RCC 7860 (cell line): Measurements from ENCODE around the gene HCN2.
"Not testable (repeated sequence)": the region's sequence is repeated elsewhere in the genome, so short reads cannot be mapped to it uniquely, and the experiment has no call there.

ENCODE experiments used
- DNase-seq: peaks from one replicate; pipeline ENCODE4 v3.0.0-alpha.2; 2015; ENCODE audit warnings: low spot score
- FAIRE-seq: peaks from 2 replicates; lab custom pipeline; 2012; peaks lifted over from hg19 to GRCh38; lab: Jason Lieb, UNC

Gene HCN2

DNA sequence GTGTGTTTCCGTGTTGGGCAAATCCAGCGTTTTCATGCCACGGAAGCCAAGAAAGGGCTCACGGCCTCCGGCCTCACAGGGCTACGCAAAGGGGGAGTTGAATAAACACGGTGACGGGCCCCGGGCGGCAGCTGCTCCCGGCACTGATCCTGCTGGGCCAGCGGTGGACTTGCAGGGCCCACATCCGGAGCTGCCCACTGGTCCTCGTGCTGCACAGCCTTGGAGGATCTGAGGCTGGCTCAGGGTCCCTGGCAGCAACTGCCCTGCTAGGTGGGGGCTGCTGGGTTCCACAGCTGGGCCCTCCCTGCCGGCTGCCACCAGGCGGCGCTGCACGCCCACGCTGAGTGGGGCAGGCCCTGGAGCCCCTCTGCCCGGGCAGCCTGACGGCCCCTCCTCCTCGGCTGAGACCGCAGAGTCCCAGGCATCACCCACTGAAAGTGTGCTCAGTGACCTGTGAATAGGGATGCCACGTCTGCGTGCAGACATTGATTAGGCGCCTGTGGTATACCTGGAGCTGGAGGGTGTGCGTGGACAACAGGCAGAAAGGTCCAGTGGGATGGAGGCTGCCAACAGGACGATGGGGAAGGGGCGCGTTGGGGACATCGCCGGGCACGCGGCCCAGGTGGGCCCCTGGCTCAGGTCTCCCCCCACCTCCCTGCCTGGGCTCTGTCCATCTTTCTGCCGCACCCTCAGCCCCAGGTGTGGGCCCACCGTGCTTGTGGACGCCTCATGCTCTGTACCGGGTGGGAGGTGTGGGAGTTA lies 5.3 kb upstream of the HCN2 start:
- FAIRE-seq: no peak
- no peak for DNase-seq

DNA sequence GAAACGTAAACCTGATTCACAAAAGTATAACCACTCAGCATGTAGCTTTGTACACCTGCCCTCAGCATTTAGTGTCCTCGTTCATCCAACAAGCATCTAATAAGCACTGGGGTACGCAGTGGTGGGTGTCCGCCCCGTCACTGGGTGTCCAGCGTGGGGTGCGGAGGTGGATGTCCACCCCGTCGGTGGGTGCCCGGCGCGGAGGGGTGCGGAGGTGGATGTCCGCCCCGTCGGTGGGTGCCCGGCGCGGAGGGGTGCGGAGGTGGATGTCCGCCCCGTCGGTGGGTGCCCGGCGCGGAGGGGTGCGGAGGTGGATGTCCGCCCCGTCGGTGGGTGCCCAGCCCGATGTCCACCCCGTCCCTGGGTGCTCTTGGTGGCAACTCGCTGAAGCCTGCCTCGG lies 4.5 kb upstream of the HCN2 start:
- not testable (repeated sequence) for DNase-seq, FAIRE-seq

DNA sequence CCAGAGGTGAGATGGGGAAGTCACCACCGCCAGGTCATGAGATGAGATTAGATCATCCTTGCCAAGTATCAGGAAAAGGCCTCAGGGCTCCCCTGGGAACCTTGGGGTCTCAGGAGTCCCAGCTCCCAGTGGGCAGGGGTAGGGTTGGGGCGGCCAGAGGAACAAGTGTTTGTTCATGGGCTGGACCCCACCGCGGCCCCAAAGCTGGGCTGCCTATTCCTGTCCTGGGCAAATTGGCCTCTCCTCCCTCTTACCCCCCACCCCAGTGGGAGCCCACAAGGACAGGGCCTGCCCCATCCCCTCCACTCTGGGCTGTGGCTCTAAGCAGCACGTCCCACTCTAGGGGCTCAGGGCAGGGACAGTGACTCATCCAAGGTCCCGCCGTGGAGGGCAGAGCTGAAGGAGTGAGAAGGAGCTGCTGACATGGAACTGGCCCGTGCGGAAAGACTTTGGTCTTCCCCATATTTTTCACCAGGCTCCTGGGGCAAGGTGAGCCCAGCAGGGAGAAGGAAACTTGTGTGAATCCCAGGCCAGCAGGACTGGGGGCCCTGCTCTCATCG lies 4.0 kb upstream of the HCN2 start:
- FAIRE-seq: no peak
- peak; percentile 32 for DNase-seq

DNA sequence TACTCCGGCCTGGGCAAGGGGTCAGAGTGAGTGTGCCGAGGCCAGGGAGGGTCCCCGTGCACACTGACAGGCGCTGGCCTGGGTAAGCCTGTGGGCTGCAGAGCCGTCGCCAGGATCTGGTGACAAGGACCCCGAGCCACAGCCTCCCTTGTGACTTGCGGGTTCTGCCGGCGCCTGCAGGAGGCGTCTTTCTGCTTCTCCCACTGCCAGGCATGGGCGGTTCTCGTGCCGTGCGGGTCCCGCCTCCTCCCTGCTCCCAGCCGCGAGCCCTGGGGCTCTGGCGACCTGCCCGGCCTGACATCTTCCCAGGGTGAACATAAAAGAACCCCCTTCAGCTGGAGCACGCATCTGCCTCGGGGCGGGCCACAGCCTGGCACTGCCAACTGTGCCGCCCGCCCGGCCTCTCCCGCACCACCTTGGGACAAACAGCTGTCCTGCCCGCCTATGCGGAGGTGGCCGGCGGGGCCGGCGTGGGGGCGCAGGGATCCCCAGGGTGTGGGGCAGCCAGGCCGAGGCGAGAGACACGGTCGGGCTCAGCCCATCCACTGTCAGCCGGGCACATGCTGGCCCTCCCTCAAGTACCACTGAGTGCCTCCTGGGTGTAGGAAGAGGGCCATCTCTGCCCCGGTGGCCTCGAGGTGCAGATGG lies 1.5 kb upstream of the HCN2 start:
- FAIRE-seq (no peak), DNase-seq (peak; percentile 58)

DNA sequence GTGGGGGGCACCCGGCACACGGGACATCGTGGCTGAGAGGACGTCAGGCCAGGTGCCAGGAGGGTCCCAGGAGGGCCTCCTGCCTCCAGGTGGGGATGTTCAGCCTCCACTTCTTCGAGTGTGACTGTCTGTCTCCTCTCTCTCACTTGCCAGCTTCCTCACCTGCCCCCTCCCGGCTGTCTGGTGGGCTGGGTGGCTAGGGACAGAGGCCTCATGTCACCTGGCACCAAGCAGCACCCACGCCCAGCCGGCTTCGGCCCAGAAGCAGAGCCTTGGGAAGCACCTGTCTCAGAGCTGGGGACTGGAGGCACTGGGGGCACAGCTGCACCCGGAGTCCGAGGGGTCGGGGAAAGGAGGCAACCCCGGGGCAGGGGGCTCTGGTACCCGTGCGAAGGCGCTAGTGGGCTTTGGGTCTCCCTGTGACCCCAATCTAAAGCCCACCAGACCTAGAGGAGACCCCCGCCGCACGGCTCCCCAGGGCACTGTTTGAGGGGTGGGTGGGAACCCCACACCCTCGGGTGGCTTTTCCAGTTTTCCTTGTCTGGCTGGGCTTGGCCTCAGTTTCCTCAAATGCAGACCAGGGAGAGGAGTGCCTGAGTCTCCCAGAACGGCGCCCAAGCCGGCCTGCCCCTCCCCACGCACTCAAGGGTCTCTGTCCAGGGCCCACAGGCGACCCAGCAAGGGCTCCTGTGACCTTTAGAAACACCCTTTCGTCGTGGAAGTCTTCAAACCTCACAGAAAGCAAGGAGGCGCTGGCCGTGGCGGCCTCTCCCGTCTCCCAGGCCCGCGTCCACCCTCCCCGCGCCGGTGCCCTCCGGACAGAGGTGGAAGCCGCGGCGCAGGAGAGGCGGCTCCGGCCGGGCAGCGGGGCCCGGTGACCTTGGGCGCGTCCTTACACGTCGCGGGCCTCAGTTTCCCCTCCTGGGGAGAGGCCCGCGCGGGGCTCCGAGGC lies 664 bp upstream of the HCN2 start:
- DNase-seq: no peak
- FAIRE-seq: no peak

DNA sequence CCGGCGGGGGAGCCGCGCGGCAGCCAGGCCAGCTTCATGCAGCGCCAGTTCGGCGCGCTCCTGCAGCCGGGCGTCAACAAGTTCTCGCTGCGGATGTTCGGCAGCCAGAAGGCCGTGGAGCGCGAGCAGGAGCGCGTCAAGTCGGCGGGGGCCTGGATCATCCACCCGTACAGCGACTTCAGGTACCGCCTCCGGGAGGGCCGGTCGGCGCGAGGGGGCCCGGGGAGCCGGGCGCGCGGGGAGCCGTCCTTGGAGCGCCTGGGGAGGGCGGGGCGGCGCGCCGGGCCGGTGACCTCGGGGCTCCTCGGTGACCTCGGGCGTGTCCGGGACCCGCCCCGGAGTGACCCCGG lies 690 bp downstream of the HCN2 start:
- DNase-seq (no peak), FAIRE-seq (no peak)

DNA sequence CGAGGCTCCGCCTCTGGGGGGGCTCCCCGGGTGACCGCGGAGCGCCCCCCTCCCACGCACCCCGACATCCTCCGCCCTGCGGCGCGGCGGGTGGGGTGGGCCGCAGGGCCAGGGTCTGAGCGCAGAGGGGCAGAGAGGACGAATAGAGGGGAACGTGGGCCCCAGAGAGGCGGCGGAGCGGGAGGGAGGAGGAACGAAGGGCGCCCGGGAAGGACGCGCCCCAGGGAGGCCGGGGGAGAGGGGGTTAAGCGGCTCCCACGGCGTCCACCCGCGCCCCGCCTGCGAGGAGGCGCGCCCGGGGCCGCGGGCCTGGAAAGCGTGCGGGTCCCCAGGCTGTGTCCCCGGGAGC lies 1.0 kb downstream of the HCN2 start:
- FAIRE-seq: no peak
- no peak for DNase-seq

DNA sequence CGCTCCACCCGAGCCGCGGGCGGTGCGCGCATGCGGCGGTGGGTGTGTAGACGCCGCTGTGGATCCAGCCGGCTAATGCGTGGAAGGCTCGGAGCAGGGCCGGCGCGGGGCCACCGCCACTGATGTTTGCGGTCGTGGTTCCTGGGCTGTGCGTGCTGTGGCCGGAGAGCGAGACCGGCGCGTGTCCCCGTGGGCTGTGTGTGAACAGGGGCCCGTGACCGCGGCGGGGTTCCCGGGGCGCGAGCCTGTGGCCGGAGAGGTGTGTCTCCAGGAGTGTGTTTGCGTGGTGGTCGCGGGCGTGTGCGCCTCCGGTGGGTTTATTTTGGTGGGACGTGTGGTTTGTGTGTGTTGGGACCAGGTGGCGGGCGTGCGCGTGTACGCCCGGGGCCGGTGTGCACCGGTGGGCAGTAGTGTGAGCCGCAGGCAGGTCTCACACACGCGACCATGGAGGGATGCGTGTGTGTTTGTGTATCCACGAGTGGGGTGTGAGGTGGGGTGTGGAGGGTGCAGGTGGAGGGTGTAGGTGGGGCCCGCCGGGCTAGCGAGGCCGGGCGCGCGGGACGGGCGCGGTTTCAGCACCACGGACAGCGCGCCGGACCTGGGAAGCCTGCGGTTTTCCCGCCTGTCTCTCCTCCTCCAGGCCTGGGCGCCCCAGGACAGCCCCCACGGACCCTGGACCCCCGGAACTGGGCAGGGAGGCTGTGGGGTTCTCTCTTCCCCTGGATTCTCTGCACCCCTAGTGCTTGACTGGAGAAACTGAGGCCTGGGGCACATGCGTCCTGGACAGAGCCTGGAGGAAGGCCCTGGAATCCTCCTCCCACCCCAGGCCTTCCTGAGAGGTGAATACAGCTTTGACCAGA lies 1.6 kb downstream of the HCN2 start:
- FAIRE-seq (no peak), DNase-seq (no peak)

DNA sequence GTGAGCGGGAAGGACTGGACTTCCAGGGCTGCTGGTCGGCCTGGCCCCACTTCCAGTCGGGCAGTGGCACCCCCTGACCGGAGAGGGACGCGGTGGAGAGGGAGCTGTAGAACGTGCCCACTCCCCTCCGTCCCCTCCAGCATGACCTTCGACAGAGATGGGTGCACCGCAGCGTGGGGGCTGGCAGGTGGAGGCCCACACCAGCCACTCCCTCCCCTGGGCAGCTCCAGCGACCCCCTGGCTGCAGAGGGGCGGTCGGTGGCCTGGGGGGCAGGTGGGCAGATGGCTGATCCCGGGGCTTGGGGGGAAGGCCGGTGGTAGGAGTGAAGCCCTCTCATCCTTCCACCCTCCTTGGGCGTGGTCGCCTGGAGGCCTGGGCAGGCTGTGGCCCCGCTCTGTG lies 2.4 kb downstream of the HCN2 start:
- no peak for FAIRE-seq
- no peak for DNase-seq

DNA sequence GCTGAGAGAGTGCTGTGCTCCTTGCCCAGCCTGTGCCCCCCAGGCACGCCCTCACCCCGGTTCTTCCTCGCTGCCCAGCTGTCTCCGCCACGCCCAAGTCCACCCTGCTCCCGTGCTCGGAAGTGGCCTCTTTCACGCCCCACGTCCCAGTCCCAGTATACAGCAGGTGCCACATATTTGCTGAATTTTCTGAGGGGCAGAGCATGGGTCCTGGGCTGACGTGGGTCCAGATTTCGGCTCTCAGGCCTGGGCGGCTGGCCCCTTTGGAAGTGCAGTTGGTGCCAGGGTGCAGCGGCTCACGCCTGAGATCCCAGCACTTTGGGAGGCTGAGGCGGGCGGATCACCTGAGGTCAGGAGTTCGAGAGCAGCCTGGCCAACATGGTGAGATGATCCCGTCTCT lies 3.4 kb downstream of the HCN2 start:
- no peak for FAIRE-seq

DNA sequence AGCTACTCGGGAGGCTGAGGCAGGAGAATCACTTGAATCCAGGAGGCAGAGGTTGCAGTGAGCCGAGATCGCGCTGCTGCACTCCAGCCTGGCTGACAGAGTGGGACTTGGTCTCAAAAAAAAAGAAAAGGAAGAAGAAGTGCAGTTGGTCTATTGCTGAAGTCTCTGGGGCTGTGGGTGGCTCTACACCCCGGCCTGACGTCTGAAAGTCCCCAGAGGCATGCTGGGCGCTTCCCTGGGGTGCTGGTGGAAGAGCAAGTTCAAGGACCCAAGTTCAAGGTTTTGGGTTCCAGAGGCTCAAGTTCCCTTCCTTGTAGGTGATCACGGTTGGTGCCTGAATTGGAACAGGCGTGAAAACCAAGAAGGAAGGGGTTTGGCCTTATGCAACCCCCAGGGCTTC lies 3.8 kb downstream of the HCN2 start:
- FAIRE-seq (no peak), DNase-seq (no peak)

More for the DNA sequence above, 3.4 kb downstream of the HCN2 start:
- no peak for DNase-seq

DNA sequence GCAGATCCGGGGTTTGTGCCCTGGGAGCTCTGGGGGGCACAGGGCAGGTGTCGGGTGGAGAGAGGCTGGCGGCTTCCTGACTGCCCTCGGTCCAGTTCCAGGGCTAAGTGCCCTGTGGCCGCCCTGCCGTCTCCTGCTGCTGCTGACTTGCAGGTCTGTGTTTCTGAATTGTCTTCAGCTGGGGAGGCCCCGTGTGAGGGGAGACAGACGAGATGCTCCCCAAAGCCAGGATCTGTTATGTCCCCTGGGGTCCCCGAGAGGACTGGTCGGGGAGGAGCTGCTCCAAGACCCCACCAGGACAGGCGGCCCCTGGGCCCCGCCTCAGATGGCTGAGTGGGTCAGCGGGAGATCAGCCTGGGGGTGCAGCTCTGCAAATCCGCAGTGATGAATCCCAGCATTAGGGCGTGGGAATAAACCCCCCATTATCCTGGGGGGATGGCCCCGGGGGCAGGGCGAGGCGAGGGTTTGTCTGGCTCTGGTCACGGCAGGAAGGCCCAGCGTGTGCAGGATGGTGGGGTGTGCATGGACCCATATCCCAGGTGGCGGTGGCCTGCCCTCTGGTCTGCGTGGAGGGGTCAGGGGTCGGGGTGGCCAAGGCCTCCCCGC lies 4.7 kb downstream of the HCN2 start:
- no peak for DNase-seq
- no peak for FAIRE-seq

DNA sequence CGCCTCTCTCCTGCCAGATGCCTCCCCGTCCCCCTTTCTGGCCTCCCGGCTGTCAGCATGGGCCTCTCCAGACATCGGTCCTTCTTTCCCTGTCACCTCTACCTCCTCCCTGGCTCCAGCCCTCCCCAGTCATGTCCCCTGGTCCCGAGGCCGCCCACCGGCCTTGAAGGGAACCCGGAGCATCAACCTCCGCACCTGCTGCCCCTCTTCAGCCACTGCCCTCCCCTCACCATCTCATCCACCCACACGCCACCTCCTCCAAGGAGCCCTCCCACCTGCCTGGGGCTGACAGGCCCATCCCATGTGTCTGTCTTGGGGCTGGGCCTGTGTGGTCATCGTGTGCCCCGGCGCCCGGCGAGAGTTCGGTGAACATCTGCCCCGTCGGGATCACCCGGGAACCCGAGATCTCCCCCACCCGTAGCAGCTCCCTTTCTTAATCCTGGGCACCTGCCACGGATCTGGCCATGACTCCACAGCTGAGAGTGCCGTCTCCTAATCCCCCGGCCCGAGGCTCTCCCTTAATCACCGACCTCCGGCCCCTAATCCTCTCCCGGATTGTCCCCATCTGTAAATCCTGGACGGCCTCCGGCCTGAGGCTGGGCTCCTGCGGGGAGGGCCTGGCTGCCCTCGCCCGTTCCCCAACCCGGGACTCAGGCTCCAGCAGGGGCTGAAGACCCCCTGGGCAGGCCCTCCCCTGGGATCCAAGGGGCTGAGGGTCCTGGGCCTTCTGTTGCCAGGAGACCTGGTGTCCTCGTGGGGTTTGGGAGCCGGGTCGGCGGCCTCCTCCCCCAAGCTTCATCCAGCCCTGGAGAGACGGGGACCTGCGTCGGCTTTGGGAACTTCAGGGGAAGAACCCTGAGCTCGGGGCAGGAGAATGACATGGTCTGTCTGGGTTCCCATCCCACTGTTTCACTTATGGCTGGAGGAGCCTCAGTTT lies 5.9 kb downstream of the HCN2 start:
- DNase-seq (no peak), FAIRE-seq (no peak)

DNA sequence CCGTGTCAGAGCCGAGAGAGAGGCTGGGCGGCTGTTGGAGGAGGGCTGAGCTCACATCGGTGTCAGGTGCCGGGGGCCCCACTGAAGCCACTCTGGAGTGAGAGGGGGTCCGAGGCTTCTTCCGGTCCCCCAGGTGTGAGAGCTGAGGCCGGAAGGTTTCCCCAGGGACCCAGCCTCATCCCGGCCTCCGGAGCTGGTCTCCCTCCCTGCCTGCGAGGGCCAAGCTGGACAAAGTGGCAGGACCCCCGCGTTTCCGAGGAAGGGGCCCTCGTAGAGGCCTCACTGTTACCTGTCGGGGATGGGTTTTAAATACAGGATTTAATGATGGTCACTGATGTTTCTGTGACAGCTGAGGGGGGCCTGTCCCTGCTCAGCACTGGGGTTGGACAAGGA lies 6.6 kb downstream of the HCN2 start:
- no peak for DNase-seq

DNA sequence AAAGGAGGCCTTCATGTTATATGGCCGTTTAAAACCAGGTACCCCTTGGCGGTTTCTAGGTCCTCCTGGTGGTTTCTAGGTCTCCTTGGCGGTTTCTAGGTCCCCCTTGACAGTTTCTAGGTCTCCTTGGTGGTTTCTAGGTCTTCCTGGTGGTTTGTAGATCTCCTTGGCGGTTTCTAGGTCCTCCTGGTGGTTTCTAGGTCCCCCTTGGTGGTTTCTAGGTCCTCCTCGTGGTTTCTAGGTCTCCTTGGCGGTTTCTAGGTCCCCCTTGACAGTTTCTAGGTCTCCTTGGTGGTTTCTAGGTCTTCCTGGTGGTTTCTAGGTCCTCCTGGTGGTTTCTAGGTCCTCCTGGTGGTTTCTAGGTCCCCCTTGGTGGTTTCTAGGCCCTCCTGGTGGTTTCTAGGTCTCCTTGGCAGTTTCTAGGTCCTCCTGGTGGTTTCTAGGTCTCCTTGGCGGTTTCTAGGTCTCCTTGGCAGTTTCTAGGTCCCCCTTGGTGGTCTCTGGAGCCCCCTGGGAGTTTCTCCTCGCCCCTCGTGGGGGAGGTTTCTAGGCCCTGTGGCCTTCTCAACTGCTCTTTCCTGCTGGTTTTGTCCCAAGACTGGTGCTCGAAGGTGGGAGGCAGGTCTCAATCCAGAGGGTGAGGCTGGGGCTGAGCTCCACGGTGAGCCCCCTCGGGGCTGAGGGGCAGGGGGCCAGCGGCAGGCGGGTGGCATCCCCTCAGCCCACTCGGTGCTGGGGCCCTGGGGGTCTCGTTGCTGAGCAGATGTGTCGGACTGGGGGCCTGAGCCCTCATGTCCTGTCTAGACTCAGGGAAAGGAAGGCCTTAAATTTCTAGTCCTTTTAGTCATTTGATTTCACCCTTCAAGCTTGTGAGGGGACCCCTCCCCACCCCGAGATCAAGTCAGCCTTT lies 8.0 kb downstream of the HCN2 start:
- FAIRE-seq (no peak), DNase-seq (no peak)

More for the DNA sequence above, 6.6 kb downstream of the HCN2 start:
- FAIRE-seq: no peak

DNA sequence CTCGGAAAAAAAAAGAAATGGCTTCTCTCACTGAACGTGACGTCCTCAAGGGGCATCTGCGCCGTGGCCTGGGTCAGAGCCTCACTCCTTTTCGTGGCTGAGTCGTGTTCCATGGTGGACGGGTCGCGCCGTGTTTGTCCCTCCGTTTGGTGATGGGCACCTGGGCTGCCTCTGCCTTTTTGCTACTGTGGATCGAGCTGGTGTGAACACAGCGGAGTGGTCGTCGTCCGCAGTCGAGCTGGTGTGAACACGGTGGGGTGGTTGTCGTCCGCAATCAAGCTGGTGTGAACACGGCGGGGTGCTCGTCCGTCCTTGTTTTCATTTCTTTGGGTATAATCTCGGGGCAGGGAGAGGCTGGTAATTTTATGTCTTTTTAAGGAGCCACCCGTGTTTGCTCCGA lies 11.6 kb downstream of the HCN2 start:
- no peak for DNase-seq
- FAIRE-seq: no peak

DNA sequence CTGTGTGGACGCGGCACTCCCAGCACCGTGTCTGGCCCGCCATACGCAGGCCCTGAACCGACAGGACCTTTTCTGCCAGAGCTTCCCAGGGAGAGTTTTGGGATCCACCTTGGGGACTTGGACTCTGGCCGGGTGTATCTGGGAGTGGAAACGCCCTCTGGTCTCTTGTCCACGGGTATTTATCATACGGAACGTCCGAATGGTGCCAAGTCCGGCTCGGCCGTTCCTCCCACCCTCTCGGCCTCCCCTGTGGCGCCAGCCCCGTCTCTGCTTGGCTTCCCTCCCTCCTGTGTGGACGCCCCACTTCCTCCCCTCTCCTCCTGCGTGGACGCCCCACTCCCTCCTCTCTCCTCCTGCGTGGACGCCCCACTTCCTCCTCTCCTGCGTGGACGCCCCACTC lies 12.1 kb downstream of the HCN2 start:
- FAIRE-seq: no peak
- DNase-seq: no peak
